SIG-M5 treated with dmso at 0.1 percent for 504 hours (cell line): Measurements from ENCODE around the gene TRABD.
"Not testable (repeated sequence)": the region's sequence is repeated elsewhere in the genome, so short reads cannot be mapped to it uniquely, and the experiment has no call there.

Experiments used
- DNase-seq: peaks from one replicate; lab custom pipeline; 2025; ENCODE audit not compliant: unreplicated experiment; lab: John Stamatoyannopoulos, UW

Gene TRABD

GRCh38 chr22:50201191-50202129, 15.7 kb downstream of the TRABD start:
- no peak for DNase-seq

DNA sequence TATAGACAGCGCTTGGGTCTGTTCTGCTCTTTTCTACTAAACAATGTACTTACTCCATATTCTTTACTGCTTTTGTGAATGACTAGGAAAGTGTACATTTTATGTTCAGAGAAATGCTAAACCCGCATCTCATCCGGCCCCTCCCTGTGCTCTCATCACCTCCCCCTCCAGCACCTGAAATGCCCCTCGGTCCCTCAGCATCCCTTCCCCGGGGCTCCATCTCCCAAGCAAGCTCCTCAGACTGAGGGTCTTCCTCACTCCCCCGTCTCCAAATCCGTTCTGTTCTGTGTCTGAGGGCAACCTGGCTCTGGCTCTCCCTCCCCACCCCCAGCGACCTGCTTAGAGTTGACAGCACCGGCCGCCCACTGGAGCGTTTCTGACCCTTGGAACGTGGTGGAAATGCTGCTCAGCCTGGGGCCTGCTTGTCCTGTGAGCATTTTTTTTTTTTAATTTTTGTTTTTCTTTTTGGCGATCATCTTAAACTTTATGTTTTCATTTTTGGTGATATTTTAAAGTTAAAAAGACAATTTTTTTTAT, 16.5 kb downstream of the TRABD start:
- DNase-seq: no peak

GRCh38 chr22:50203288-50203687, 17.6 kb downstream of the TRABD start:
- DNase-seq: no peak

DNA sequence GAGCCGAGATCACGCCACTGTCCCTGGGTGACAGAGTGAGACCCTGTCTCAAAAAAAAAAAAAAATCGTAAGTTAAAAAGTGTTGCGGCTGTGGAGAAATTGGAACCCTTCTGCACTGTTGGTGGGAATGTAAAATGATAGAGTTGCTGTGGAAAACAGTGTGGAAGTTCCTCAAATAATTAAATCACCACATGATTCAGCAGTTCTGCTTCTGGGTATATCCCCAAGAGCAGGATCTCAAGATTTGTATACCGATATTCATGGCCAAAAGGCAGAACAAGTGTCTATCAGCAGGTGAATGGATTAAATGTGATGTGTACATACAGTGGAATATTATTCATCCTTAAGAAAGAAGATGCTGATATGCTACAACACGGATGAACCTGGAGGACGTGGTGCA, 18.9 kb downstream of the TRABD start:
- DNase-seq: no peak

DNA sequence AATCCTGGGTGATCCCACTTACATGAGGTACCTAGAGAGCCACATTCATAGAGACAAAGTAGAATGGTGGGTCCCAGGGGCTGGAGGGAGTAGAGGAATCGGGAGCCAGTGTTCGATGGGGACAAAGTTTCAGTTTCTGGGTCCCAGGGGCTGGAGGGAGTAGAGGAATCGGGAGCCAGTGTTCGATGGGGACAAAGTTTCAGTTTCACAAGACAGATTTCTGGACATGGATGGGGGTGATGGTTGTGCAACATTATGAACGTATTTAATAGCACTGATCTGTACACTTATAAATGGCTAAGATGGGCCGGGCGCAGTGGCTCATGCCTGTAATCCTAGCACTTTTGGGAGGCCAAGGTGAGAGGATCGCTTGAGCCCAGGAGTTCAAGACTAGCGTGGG, 19.3 kb downstream of the TRABD start:
- not testable (repeated sequence) for DNase-seq

DNA sequence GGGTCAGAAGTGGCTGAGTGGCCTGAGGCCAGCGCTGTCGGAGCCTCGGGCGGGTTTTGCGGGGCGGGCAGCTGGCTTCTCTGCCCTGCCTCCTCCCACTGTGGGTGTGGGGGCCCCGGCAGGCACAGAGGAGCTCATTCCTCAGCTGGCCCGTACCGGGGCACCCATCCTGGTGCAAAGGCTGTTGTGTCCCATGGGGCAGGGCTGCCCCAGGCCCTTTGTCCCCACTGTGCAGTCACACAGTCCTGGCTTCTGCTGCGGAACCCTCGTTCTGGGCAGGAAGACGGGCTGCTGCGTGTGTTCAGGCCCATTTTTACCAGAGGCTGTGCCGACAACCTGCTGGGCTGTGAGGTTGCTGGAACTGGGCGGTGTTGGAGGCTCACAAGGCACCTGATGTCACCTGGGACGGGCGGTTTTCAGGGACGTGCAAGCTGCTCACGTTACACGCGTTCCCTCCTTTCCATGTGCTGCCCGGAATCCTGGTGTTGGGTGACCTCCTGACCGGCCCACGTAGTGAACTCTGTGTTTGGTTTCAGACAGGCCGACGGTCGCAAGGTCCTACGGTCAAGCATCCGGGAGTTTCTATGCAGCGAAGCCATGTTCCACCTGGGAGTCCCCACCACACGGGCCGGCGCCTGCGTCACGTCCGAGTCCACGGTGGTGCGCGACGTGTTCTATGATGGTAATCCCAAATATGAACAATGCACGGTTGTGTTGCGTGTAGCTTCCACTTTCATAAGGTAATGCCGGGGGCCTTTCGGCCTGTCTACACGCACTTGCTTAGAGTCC, 20.3 kb downstream of the TRABD start:
- no peak for DNase-seq

DNA sequence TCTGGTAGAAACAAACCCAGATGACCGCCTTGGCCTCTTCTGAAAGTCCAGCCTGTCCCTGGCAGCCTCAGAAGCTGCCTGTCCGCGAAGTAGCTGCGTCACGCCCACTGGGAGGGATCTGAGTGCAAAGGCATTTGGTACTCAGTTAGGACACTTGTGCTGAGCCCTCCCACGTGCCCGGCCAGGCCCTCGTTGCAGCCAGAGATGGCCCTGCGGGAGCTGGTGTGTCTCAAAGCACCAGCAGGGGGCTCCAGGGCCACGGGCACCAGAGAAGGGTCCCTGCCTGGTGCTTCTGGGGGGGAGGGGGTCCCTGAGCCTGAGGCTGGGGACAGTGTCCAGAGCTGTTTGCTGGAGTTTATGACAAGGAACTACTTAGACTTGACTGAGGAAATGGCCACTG, 20.9 kb downstream of the TRABD start:
- DNase-seq: no peak

DNA sequence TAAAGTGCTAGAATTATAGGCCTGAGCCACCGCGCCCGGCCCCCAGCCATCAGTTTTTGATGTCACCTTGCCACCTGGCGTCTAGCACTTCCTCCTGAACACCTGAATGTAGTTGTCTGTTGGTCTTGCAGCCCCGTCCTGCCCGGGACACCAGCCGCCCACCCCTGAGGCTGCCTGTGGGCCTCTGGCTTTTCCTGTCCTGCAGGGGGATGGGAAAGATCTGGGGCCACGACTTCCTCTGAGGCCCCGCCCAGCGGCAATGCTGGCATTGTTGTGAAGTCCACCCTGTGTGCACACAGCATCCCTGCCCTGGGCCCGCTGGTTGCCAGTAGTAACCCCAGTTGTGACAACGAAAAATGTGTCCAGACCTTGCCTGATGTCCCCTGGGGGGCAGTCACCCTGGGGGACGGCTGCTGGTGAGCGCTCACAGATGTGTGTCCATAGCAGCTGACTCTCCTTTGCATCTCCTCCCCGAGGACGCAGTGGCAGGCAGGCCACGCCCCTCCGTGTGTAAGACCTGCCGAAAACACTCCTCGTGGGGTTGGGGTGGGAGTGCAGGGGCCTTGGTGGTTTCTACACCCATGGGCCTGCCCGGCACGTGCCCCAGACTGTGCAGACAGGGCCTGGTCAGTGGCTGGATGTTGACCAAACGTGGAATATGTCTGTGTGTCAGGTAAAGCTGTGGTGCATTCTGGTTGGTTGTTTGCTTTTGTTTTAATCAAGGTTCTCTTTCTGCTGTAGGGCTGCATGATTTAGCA, 21.8 kb downstream of the TRABD start:
- no peak for DNase-seq

DNA sequence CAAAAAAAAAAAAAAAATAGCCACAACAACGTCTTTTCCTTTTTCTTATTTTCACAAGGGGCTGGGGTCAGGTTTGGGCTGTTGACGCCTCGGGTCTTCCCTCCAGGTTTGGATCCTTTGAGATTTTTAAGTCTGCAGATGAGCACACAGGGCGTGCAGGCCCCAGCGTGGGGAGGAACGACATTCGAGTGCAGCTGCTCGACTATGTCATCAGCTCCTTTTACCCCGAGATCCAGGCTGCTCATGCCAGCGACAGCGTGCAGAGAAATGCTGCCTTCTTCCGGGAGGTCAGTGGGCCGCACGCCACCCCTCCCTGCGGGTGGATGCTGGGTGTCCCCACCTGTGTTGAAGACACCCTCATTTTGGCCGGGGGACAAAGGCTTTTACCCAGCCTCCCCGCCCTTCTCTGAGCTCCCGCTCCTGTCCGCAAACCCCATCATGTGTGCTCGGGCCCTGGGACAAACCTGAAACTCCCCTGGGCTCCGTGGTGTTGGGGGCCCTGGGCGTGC, 22.8 kb downstream of the TRABD start:
- no peak for DNase-seq

GRCh38 chr22:50208939-50209892, 23.5 kb downstream of the TRABD start:
- no peak for DNase-seq

- DNase-seq: peak; percentile 36
Observed at GRCh38 chr22:50209893-50210292, 24.2 kb downstream of the TRABD start.

GRCh38 chr22:50210378-50211139, 24.8 kb downstream of the TRABD start:
- DNase-seq: no peak

GRCh38 chr22:50211147-50211546, 25.4 kb downstream of the TRABD start:
- DNase-seq: no peak

- no peak for DNase-seq
Observed at GRCh38 chr22:50213263-50213662, 27.6 kb downstream of the TRABD start.

GRCh38 chr22:50215297-50216054, 29.8 kb downstream of the TRABD start:
- DNase-seq: no peak

- DNase-seq: no peak
Observed at GRCh38 chr22:50216055-50216683, 30.5 kb downstream of the TRABD start.

GRCh38 chr22:50216684-50217520, 31.2 kb downstream of the TRABD start:
- no peak for DNase-seq
